ENCODE data around the gene BDKRB2. TPM values are rescaled to one million over a fixed set of nuclear protein-coding genes. Genes with fewer than 3 reads are reported as not detected.

BDKRB2 gene
- total and polyA plus RNA-seq, 2 experiments from 2014 or later, result 0.14 to 0.21 TPM

GRCh38 chr14:96182546-96182945 is 22.1 kb upstream of the BDKRB2 start (continued):
- TF ChIP-seq ZNF462 (CRISPR knock-in tag; IDR thresholded peaks at IDR 0.05) (no peak), ZNF331 (CRISPR knock-in tag; IDR thresholded peaks at IDR 0.05; ENCODE audit: low read depth) (no peak), ZNF114 (CRISPR knock-in tag; IDR thresholded peaks at IDR 0.05) (no peak), JUNB (IDR thresholded peaks at IDR 0.05; ENCODE audit: unreplicated experiment) (no peak), EZH2 (IDR thresholded peaks at IDR 0.05; ENCODE audit: low read depth, unreplicated experiment) (no peak)

GRCh38 chr14:96184737-96185136 is 19.9 kb upstream of the BDKRB2 start:
- Histone ChIP-seq H4K20me1 (replicated peaks; ENCODE audit: insufficient read depth) (no peaks in the 10 kb centered on the region), H2AFZ (no peak overlapping the region), H3K79me2 (replicated peaks; ENCODE audit: insufficient read depth) (no peaks in the 10 kb centered on the region), H3K36me3 (ENCODE audit: insufficient read depth) (no peaks in the 10 kb centered on the region), H3K4me2 (no peak overlapping the region), H3K4me1 (ENCODE audit: insufficient read depth) (no peaks in the 10 kb centered on the region), H3K4me3 (no peak overlapping the region), H3K27ac (ENCODE audit: low read depth) (no peak overlapping the region), H3K9me2 (ENCODE audit: insufficient read depth) (no peaks in the 10 kb centered on the region), H3K27me3 (ENCODE audit: insufficient read depth) (no peaks in the 10 kb centered on the region), H3F3A (replicated peaks; ENCODE audit: low read depth) (no peaks in the 10 kb centered on the region)
- no peak for DNase-seq (ENCODE audit: low spot score)
- H3K9me3 Mint-ChIP-seq, result peaks cover 2% of the 10 kb centered on the region; the same call in 1 of the 3 replicates
- peaks cover 2% of the 10 kb centered on the region for H3K27me3 Mint-ChIP-seq (ENCODE audit: insufficient read depth, low read depth, poor library complexity)
- no peak overlapping the region for H3K4me3 Mint-ChIP-seq
- H3K36me3 Mint-ChIP-seq (ENCODE audit: low read depth), result no peaks in the 10 kb centered on the region
- no peak for ATAC-seq
- H3K4me1 Mint-ChIP-seq, result no peaks in the 10 kb centered on the region; the same call in 2 of the 3 replicates
- H3K27ac Mint-ChIP-seq, result no peak overlapping the region
- no peak for TF ChIP-seq STAT1 (IDR thresholded peaks at IDR 0.05; ENCODE audit: unreplicated experiment)
- no peak for TF ChIP-seq JUNB (IDR thresholded peaks at IDR 0.05; ENCODE audit: unreplicated experiment)
- TF ChIP-seq EZH2phosphoT487 (IDR thresholded peaks at IDR 0.05; ENCODE audit: unreplicated experiment), result no peak
- no peak for TF ChIP-seq NANOG (IDR thresholded peaks at IDR 0.05; ENCODE audit: borderline replicate concordance)
- no peak for TF ChIP-seq ETS1 (IDR thresholded peaks at IDR 0.05)
- no peak for TF ChIP-seq EZH2 (IDR thresholded peaks at IDR 0.05; ENCODE audit: low read depth, unreplicated experiment)
- no peak for TF ChIP-seq POLR2AphosphoS5 (IDR thresholded peaks at IDR 0.05; ENCODE audit: low read depth)
- no peak for TF ChIP-seq ZNF114 (CRISPR knock-in tag; IDR thresholded peaks at IDR 0.05)
- TF ChIP-seq CTCF (conservative IDR thresholded peaks at IDR 0.05; ENCODE audit: low read depth in 2 of 2), result no peak

All from GM23338 (cell line).